RPMI7951 (cell line): ENCODE data around the gene RNF31. TPM values are rescaled to one million over a fixed set of nuclear protein-coding genes. Genes with fewer than 3 reads are reported as not detected.

Experiments
- DNase-seq: peaks from one replicate; pipeline ENCODE4 v3.0.0-alpha.2; 2012; ENCODE audit warnings: low read depth
- total RNA-seq: library from RNA; depleted of rRNA; stranded (reverse); fragments of >200 nt; shearing (Covaris generic); gene quantifications from 2 replicates; pipeline ENCODE4 v1.2.3, GENCODE V29; 2014

RNF31 gene
- total RNA-seq, 1 experiment from 2014 or later = 28.5 TPM

DNA sequence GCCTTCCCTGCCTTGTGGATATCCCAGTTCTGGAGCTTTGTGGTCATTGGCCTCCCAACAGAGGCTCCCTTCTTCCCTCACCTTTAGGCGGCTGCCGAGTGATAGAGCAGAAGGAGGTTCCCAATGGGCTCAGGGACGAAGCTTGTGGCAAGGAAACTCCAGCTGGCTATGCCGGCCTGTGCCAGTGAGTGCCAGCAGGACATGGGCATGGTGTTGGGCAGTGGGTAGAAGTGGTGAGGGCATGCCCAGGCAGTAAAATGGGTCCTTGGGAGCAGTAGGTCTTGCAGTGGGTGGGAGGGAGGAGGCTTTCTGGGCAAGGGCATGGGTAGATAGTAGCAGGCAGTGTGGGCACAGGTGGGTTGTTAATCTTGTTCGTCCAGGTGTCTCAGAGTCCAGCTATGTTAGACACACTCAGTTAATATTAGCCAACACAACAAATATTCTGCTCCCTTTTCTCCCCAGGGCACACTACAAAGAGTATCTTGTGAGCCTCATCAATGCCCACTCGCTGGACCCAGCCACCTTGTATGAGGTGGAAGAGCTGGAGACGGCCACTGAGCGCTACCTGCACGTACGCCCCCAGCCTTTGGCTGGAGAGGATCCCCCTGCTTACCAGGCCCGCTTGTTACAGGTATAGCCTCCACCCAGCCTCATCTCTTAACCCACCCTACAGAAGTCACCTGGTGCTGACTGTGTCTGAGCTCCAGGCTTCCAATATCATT, 12.6 kb downstream of the RNF31 start:
- no peak for DNase-seq

DNA sequence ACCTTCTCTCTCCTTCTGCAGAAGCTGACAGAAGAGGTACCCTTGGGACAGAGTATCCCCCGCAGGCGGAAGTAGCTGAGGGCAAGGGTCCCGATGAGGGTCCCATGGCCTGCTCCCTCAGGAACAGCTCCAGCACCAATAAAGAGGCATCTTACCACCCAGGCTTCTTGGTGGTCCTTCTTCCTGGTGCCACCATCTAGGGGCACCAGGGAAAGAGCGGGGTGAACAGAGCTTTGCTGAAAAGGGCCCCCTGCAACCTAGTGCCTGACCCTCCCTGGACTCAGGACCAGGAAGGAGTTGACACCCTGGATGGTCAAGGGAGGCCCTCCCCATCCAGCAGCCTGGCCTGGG, 13.2 kb downstream of the RNF31 start:
- no peak for DNase-seq

- DNase-seq = peak; percentile 92
Observed at GRCh38 chr14:24160850-24161804, 13.8 kb downstream of the RNF31 start, which contains the start of gene IRF9. Gene IRF9, plus strand, starts transcription at chr14:24161265. Its CDS starts 880 bp downstream, at chr14:24162145.

GRCh38 chr14:24162093-24162492, 14.8 kb downstream of the RNF31 start:
- no peak for DNase-seq

GRCh38 chr14:24164518-24164991, 17.3 kb downstream of the RNF31 start:
- DNase-seq = no peak

DNA sequence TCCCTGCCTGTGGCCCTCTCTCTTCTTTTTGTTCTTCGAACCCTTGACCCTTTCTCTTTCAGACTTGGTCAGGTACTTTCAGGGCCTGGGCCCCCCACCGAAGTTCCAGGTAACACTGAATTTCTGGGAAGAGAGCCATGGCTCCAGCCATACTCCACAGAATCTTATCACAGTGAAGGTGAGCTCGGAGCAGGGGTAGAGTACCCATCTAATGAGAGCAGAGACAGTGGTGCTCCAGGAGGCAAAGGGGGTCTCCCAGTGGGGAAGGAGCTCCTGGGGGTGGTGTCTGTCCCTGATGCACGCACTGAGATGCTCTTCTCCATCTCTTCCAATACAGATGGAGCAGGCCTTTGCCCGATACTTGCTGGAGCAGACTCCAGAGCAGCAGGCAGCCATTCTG, 18.5 kb downstream of the RNF31 start:
- no peak for DNase-seq

- DNase-seq = no peak
Observed at GRCh38 chr14:24167469-24168114, 20.3 kb downstream of the RNF31 start.

- DNase-seq = no peak
Observed at GRCh38 chr14:24171422-24172260, 24.3 kb downstream of the RNF31 start, which contains the start of gene REC8. Gene REC8, plus strand, starts transcription at chr14:24172080. Its CDS starts 473 bp downstream, at chr14:24172553.

- no peak for DNase-seq
Observed at GRCh38 chr14:24172261-24172860, 25.1 kb downstream of the RNF31 start.

DNA sequence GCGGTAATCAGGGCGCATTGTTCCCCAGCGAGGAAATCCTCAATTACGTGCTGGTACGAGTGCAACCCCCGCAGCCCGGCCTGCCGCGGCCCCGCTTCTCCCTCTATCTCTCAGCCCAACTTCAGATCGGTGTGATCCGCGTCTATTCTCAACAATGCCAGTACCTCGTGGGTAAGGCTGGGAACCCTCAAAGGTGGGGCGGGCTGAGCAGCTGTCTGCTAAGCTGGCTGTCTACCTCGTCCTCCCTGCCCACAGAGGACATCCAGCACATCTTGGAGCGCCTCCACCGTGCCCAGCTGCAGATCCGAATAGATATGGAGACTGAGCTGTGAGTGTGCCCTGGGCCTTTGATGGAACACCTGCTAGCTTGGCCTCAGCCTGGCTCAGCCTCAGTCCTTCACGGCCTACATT, 25.6 kb downstream of the RNF31 start:
- DNase-seq = no peak

DNA sequence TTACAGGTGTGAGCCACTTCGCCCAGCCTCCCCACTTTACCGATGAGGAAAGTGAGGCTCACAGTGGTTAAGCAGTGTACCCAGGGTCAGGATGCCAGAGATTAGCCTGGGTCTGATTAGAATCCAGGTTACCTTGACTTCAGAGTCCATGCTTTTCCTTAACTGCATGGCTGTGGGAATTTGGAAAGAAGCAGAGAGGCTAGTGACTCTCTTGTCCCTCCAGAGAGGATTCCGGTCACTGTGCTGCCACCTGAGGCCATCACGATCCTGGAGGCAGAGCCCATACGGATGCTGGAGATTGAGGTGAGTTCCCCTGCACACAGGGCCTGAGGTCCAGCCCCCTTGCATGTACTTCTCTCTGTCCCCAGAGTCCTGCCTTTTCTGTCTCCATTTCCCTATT, 29.3 kb downstream of the RNF31 start:
- no peak for DNase-seq

- no peak for DNase-seq
Observed at GRCh38 chr14:24177041-24177825, 29.9 kb downstream of the RNF31 start.

DNA sequence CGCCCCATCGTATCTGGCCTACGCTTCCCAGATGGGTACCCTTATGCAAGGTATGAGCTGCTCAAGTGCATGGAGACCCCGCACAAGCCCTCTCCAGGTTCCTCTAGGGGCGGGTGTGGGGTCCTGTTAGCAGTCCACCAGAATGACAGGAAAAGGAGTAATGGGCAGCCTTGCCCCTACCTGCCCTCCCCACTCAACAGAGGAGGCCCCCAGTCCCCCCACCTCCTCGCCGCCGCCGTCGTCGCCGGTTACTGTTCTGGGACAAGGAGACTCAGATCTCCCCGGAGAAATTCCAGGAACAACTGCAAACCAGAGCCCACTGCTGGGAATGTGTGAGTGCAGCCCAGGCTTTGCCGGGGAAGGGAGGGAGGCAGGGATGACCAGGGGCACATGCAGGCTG, 30.6 kb downstream of the RNF31 start:
- no peak for DNase-seq

GRCh38 chr14:24178399-24179178, 31.3 kb downstream of the RNF31 start:
- DNase-seq = no peak

DNA sequence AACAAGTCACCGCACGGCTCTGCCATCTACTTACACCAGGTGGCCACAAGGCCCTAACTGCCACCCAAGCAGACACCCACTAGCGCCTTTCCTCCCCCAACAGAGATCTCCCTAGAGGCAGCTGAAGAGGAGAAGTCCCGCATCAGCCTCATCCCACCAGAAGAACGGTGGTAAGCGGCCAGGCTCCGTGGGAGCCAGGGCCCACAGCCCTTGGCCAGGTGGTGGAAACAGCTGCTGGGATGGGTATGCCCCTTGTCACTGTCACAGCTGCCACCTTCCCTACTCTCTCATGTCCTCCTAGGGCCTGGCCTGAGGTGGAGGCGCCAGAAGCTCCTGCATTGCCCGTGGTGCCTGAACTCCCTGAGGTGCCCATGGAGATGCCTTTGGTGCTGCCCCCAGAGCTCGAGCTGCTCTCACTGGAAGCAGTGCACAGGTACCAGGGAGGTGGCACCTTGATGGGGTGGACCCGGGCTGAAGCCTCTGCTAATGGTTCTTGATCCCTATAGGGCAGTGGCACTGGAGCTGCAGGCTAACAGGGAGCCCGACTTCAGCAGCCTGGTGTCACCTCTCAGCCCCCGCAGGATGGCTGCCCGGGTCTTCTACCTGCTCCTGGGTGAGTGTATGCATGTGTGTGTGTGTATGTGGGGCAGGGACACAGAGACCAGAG, 32.1 kb downstream of the RNF31 start:
- DNase-seq = no peak

DNA sequence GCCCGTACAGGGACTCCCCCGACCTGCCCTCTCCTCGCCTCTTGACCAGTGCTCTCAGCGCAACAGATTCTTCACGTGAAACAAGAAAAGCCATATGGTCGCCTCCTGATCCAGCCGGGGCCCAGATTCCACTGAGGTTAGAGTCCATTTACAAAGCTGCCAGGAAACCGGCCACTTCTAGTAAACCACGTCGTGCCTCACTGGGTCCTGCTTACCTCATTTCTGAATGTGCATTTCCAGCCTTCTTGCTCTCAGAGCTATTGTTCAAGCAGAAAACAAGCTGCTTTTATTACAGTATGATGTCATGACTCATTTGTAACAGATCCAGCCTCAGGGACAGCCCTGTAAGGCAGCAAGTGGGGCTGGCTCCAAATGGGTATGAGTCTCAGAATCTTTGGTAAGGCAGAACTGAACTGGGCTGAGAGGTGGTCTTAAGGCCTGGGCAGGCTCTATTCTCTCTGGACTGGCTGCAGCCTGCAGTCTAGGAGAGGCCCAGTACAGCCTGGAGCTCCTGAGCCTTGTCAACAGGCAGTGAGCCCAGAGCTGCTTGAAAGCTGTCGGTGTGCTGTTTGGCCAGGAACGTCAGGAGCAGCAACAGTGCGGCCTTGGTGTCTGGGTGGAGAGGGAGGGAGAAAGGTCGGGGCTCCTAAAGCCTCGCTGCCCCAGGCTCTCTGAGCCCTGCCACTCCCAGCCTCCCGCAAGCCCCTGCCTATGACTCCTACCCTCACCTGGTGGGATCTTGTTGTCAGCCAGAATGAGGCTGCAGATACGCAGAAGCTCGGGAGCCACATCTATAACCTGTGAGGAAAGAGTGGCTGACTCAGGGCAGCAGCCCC, 32.9 kb downstream of the RNF31 start:
- DNase-seq = peak; percentile 16

- DNase-seq = no peak
Observed at GRCh38 chr14:24181371-24182077, 34.2 kb downstream of the RNF31 start.
